Motor neuron (in vitro differentiated cells): ENCODE results near the gene USP13. TPM values are rescaled to one million over a fixed set of nuclear protein-coding genes. Genes with fewer than 3 reads are reported as not detected.
A peak's percentile ranks its signal among the peaks of the same experiment; 100 is the strongest.

Source experiments
- ATAC-seq, 8 experiments: fragments of 200-7000 bp; cut with Tn5 transposase; replicated peaks in 6 of 8; 2 replicates each; pipeline ENCODE4 v1.8.0; 2021; ENCODE audit warnings: mild to moderate bottlenecking in 8 of 8, moderate library complexity in 8 of 8
- H3K27ac ChIP-seq, 2 donors: fragments of 250-450 bp; sonication (Bioruptor Pico); 2 replicates each; pipeline ENCODE4 v1.9.0; 2021; ENCODE audit warnings: antibody characterized with exemption in 2 of 2, mild to moderate bottlenecking in 2 of 2, moderate library complexity in 1 of 2
- H3K4me1 ChIP-seq, 2 donors: fragments of 250-450 bp; sonication (Bioruptor Pico); replicated peaks in 1 of 2; 2 replicates each; pipeline ENCODE4 v1.6.1; 2021; ENCODE audit warnings: antibody characterized with exemption in 2 of 2, mild to moderate bottlenecking in 2 of 2, moderate library complexity in 1 of 2
- H3K4me3 ChIP-seq, 5 donors: fragments of 250-450 bp; sonication (Bioruptor Pico); 2 replicates each; pipeline ENCODE4 v1.9.0; 2021; ENCODE audit warnings: antibody characterized with exemption in 5 of 5, mild to moderate bottlenecking in 5 of 5, moderate library complexity in 4 of 5
- WGBS, 10 experiments: fragments of 450-650 bp; shearing (Covaris generic); methylation state at CpG; one replicate each; pipeline ENCODE4 v1.0.0; 2022; 5-methylcytosine and 5-hydroxymethylcytosine counted together
- in situ Hi-C, 9 experiments: fragments of 400-800 bp; cut with MboI; loops; one replicate each; pipeline ENCODE4 v1.15.0; 2021; ENCODE audit warnings: low sequenced_read_pairs in 9 of 9, low pct_unique_long_range_greater_than_20kb in 2 of 9; ENCODE audit not compliant: unreplicated experiment in 9 of 9
- total RNA-seq, 8 experiments: library from RNA; unstranded; fragments of 300-600 nt; gene quantifications; 2 replicates each; pipeline versions ENCODE4 v1.2.3 to v1.2.4, GENCODE V29; 2022

USP13 gene
- total RNA-seq, 8 experiments from 2014 or later, result 3.7 to 19.6 (median 7.1) TPM

- Histone ChIP-seq H3K4me1 (no peaks in the 10 kb centered on the region), H3K4me3 (no peak overlapping the region), H3K27ac (no peak overlapping the region)
- in situ Hi-C loops, result no loop called here
- ATAC-seq, result peak in 1 of 8 experiments; percentile 72
- 46 to 100% (median 93%) methylated on average over 2 of the region's 2 CpGs; no CpG with 5 or more reads in 2 of the 10 experiments for WGBS, 10 experiments
These were observed 64.0 kb downstream of the USP13 start for GRCh38 chr3:179716811-179717210.

- H3K4me1 ChIP-seq, result no peaks in the 10 kb centered on the region
- in situ Hi-C loops, result no loop called here
- ATAC-seq, result no peak
- 82 to 100% (median 100%) methylated on average over 1 of the region's 1 CpG; no CpG with 5 or more reads in 4 of the 10 experiments for WGBS, 10 experiments
- H3K4me3 ChIP-seq, result no peak overlapping the region
- H3K27ac ChIP-seq, result no peak overlapping the region
These were observed 64.4 kb downstream of the USP13 start for GRCh38 chr3:179717219-179717618.

- Histone ChIP-seq H3K27ac (no peak overlapping the region), H3K4me1 (no peaks in the 10 kb centered on the region), H3K4me3 (no peak overlapping the region)
- 86 to 100% (median 93%) methylated on average over 2 to 4 of the region's 10 CpGs; no CpG with 5 or more reads in 5 of the 10 experiments for WGBS, 10 experiments
- in situ Hi-C loops, result no loop called here
- no peak for ATAC-seq
These were observed 66.4 kb downstream of the USP13 start for GRCh38 chr3:179719048-179719734.

DNA sequence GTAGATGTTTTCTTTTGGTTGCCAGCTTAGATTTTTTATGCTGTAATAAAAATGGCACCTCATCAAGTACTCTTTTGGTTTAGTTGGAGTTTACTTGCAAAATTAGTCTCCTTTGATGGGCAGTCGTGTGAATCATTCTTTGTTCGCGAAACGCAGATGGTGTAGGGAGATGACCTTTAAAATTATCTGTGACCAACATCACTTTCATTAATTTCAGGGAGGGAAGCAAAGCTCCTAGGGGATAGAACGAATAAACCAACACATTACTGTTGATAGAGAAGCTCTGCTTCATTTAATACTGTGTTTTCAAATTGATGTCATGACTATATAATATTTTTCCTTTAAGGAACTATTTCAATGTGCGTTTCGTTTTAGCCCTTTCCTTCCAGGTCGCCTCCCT, 67.4 kb downstream of the USP13 start:
- in situ Hi-C loops, result no loop called here
- 60 to 100% (median 73%) methylated on average over 1 to 8 of the region's 8 CpGs for WGBS, 10 experiments
- ATAC-seq, result no peak
- Histone ChIP-seq H3K4me3 (no peak overlapping the region), H3K27ac (no peak overlapping the region), H3K4me1 (no peaks in the 10 kb centered on the region)

DNA sequence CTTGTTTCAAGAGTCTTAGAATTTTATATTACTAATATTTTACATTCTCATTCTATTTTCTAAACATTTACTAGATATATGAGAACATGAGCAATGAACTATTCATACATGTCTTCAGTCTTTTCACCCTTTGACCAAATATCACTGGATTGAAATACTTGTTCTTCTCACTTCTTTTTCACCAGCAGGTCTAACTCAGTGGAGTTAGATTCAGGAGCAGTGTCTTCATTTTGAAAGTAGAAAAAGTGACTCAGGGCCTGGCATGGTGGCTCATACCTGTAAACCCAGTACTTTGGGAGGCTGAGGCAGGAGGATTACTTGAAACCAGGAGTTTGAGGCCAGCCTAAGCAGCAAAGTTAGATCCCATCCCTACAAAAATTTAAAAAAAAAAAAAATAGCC, 70.8 kb downstream of the USP13 start:
- in situ Hi-C loops, result no loop called here
- no peak overlapping the region for H3K27ac ChIP-seq
- no peak for ATAC-seq
- H3K4me3 ChIP-seq, result no peak overlapping the region
- no peaks in the 10 kb centered on the region for H3K4me1 ChIP-seq

DNA sequence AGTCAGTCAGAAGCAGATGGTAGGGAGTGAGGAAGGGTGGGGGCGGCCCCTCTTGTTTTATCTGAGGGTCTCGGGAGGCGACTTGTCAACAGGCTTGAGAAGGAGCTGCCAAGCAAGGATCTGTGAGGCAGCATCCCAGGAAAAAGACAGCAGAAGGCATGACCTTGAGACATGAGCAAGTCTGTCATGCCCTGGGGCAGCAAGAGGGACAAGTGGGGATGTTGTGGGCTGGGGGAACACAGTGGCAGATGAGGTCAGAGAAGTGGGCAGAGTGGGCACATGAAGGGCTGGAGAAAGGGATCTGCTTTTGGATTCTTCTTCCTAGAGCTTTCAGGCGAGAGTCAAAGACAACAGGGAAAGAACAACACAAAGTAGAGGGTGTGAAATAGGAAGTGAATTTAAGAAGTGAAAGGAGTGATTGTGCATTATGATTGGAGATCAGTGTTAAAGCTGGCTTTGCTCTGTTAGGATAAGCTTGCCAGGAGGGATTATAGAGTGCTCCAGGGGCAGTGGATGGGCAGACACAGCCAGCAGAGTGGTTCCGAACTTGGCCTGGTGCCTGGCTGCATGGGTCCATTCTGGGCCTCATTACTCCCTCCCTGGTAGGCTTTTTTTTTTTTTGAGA, 73.3 kb downstream of the USP13 start:
- no peak for ATAC-seq
- H3K27ac ChIP-seq, result no peak overlapping the region
- in situ Hi-C loops, result no loop called here
- no peaks in the 10 kb centered on the region for H3K4me1 ChIP-seq
- no peak overlapping the region for H3K4me3 ChIP-seq
- WGBS, 10 experiments, result 80 to 100% (median 98%) methylated on average over 1 to 4 of the region's 5 CpGs; no CpG with 5 or more reads in 3 of the 10 experiments

DNA sequence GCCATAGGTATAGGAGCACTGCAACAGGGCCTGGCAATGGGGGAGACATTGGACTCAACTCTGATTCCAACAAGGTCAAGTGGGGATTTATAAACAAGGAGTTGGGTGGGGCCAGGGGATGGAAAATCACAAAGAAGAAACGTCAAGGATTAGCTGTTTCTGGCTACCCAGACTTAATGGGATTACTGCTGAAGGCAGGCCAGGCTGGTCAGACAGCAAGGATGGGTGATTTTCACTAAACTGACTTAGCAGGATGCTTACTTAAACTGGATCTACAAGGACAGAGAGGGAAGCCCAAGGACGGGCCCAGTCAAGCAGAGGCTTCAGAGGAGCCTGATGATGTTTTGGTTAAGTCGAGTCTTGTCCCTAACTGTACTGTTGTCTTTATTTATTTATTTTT, 76.2 kb downstream of the USP13 start:
- ATAC-seq, result no peak
- H3K4me1 ChIP-seq, result no peaks in the 10 kb centered on the region
- H3K4me3 ChIP-seq, result no peak overlapping the region
- WGBS, 10 experiments, result 80 to 100% (median 89%) methylated on average over 1 to 3 of the region's 3 CpGs; no CpG with 5 or more reads in 5 of the 10 experiments
- in situ Hi-C loops, result no loop called here
- no peak overlapping the region for H3K27ac ChIP-seq

DNA sequence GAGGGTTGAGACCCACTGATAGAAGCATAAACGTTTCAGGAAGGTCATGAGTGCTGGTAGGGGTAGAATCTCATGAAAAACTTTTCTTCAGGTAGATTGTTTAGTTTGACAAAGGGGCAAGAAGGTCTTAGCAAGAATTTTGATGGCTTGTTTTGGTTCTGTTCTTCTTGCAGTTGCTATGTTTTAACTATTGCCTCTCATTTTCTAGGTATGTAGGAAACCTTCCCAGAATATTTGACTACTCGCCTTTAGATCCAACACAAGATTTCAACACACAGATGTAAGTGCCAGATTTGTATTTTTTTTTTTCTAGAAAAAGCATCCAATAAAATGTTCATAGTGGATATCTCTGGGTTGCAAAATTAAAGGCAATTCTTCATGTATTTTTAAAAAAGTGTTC, 77.1 kb downstream of the USP13 start:
- no peak overlapping the region for H3K4me3 ChIP-seq
- no peak for ATAC-seq
- WGBS, 10 experiments, result 44 to 100% (median 87%) methylated on average over 1 to 2 of the region's 2 CpGs
- no peak overlapping the region for H3K27ac ChIP-seq
- in situ Hi-C loops, result no loop called here
- no peaks in the 10 kb centered on the region for H3K4me1 ChIP-seq

DNA sequence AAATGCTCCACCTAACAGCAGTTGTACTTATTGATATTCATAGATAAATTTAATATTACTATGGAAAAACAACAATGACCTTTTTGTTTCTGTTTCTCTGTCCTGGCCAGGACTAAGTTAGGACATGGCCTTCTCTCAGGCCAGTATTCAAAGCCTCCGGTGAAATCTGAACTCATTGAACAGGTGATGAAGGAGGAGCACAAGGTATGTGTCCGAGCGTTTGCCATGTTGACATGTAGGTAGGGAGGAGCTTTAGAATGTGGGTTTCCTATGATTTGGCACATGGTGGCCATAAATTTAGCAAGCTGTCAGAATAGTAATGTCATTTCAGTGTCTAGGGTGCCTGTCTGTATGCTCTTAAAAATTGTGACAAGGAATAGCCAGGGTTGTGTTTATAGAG, 77.7 kb downstream of the USP13 start:
- in situ Hi-C loops, result no loop called here
- H3K27ac ChIP-seq, result no peak overlapping the region
- 80 to 100% (median 89%) methylated on average over 1 to 3 of the region's 3 CpGs; no CpG with 5 or more reads in 4 of the 10 experiments for WGBS, 10 experiments

GRCh38 chr3:179731544-179731943, 78.7 kb downstream of the USP13 start:
- H3K4me3 ChIP-seq, result no peak overlapping the region
- H3K27ac ChIP-seq, result no peak overlapping the region
- no peak for ATAC-seq
- H3K4me1 ChIP-seq, result no peaks in the 10 kb centered on the region
- 87 to 100% (median 100%) methylated on average over 1 to 6 of the region's 9 CpGs; no CpG with 5 or more reads in 5 of the 10 experiments for WGBS, 10 experiments
- in situ Hi-C loops, result no loop called here

More for the DNA sequence above, 77.7 kb downstream of the USP13 start:
- H3K4me1 ChIP-seq, result no peaks in the 10 kb centered on the region
- H3K4me3 ChIP-seq, result no peak overlapping the region
- no peak for ATAC-seq

DNA sequence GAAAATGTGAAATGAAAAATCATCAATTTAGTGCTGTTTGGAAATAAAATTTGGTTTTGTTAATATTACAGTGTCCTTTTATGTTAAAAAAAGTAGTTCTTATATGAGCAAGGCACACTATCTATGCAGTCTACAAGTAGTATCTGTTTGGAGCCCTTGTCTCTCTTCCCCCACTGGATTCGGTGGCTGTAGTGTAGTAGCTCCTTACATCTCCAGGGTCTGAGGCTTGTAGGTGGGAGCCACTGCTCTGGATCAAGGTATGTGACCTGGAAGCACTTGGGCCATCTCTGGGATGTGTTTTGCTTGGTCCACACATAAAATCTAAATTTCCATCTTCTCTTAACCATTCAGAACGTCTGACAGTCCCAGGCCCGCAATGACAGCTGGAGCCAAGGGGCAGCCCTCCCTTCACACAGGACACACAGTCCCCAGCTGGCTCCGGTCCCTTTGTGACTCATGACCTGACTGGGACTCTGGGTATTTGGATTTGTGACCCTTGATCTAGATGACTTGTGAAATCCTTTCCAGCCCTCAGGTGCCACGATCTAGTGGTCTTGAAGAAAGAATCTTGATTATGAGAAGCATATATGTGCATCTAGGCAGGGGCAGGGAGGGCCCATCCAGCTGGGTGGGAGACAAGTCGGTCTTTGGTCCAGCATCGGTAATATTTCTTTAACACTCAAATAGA, 80.0 kb downstream of the USP13 start:
- WGBS, 10 experiments, result 60 to 100% (median 100%) methylated on average over 1 to 4 of the region's 7 CpGs; no CpG with 5 or more reads in 1 of the 10 experiments

GRCh38 chr3:179733797-179734196, 81.0 kb downstream of the USP13 start:
- H3K4me3 ChIP-seq, result no peak overlapping the region
- no peak for ATAC-seq
- no peak overlapping the region for H3K27ac ChIP-seq
- 92 to 100% (median 100%) methylated on average over 2 to 5 of the region's 5 CpGs; no CpG with 5 or more reads in 1 of the 10 experiments for WGBS, 10 experiments
- in situ Hi-C loops, result no loop called here
- H3K4me1 ChIP-seq, result no peaks in the 10 kb centered on the region

More for the DNA sequence above, 80.0 kb downstream of the USP13 start:
- Histone ChIP-seq H3K4me3 (no peak overlapping the region), H3K4me1 (no peaks in the 10 kb centered on the region), H3K27ac (no peak overlapping the region)
- no peak for ATAC-seq
- in situ Hi-C loops, result no loop called here

DNA sequence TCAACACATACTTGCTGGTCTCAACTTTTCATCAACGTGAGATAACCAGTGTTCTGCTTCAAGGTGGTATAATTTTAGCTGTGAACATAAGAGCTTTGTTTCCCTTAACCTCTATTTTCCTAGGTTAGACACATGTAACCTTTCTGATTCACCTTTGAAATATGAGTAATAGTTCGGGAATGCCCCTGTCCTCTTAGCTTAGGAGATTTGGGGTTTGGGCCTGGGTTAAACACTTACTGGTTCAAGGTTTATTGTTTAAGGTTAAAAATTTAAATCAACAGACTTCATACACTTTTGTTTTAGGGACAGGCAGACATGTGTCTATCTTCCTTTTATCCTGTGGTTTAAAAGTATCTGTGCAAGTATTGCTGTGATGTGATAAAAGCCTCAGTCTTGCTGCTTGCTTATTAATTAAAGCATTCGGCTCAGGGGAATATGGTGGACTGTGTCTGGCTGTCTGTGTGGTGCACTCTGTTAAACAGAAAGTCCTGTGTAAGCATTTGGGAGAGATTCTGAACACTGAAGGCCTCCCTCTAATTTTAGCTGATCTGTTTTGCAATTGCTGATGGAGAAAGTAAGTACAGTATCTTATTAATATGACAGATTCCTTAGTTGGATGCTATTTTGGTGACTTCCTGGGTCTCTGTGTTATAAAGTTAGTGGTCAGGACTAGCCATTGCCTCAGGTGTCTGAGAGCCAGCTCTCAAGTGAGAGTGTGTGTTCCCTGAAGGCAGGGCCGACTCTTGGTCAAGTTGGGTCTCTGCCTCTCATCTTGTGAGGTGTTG, 81.8 kb downstream of the USP13 start:
- in situ Hi-C loops, result no loop called here
- no peak for ATAC-seq
- Histone ChIP-seq H3K27ac (no peak overlapping the region), H3K4me1 (no peaks in the 10 kb centered on the region), H3K4me3 (no peak overlapping the region)
- 87 to 100% (median 94%) methylated on average over 2 to 4 of the region's 4 CpGs; no CpG with 5 or more reads in 1 of the 10 experiments for WGBS, 10 experiments
